GM19099 (cell line): Measurements from ENCODE around the gene ZHX3.

Experiments used
- POLR2A ChIP-seq: IDR thresholded peaks from 3 replicates; pipeline ENCODE4 v1.6.1; 2011; ENCODE audit warnings: low read depth; ENCODE audit not compliant: insufficient read length; ENCODE audit errors: extremely low read depth

Gene ZHX3

DNA sequence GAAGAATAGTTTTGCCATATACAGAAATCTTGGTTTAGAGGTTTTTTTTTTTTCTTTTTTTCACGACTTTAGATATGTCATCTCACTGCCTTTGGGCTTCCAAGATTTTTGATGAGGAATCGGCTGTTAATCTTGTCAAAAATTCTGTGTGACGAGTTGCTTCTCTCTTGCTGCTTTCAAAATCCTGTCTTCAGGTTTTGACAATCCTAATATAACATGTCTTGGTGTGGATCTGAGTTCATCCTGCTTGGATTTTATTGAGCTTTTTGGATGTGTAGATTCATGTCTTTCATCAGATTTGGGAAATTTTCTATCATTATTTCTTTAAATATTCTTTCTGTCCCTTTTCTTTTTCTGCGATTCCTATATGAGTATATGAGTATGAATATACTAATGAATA lies 119.1 kb downstream of the ZHX3 start:
- no peak for TF ChIP-seq POLR2A

DNA sequence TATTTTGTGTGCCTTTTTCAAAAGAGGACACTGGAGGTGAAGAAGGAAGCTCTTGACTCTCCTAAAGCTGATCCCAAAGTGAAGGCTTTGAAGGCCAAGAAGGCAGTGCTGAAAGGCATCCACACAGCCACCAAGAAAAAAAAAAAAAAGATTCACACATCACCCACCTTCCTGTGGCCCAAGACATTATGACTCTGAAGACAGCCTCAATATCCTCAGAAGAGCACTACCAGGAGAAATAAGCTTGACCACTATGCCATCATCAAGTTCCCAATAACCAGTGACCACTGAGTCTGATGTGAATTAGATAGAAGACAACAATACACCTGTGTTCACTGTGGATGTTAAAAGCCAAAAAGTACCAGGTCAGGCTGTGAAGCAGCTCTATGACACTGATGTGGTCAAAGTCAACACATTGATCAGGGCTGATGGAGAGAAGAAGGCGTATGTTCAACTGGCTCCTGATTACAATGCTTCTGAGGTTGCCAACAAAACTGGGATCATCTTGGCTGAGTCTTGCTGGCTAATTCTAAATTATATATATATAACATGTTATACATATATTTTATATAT lies 120.8 kb downstream of the ZHX3 start:
- no peak for TF ChIP-seq POLR2A

DNA sequence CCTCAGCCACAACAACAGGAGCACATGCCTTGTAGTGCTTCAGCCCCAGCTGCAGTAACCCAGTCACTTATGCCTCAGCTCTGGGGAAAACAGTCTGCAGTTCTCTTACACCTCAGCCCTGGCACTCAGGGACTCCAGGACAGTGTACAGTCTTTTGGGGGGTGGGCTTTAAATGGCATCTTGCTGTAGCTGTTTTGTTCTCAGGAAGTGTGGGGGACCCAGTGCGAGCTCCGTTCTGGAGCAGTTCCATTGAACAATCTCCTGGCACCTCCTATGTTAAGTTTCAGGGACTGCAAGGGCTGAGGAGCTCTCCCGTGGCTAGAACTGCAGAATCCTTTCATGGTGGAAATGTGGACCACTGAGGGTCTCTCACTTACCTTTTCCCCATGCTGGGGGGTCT lies 125.0 kb downstream of the ZHX3 start:
- no peak for TF ChIP-seq POLR2A

DNA sequence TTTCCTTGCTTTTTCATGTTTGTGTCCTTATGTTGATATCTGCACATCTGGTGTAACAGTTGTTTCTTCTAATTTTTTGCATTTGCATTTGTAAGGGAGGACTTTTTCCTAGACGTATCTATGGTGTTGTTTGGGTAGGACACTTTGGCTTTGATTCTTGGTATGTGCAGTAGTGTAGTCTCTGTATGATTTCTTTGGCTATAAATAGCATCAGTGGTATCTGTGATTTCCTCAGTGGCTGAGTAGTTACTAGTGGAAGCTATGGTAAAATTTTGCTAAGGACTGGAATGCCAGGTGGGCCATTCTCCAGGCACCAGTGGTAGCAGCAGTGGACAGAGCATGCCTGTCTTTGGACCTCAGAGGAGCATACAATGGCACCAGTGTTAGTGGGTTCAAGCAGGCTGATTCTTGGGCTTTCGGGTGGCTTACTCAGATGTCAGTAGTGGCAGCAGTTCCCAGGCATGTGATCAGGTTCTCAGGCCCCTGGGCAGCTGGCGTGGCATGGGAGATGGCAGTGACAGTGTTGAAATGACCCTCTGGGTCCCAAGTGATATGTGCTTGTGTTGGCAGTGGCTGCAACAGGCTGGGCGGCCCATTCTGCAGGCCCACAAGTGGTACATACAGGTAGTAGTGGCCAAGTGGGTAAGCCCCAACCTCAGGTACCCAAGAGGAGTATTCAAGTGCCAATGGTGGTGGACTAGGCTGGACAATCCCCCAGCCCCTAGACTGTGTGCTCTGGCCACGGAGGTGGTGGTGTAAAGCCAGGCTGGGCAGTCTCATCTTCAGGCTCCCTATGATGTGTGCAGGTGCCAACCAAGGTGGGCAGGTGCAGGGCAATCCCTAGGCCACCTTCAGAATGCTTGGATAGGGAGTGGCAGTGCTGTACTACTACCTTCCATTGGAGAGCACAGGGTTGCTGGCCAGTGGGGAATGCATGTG lies 125.7 kb downstream of the ZHX3 start:
- no peak for TF ChIP-seq POLR2A

DNA sequence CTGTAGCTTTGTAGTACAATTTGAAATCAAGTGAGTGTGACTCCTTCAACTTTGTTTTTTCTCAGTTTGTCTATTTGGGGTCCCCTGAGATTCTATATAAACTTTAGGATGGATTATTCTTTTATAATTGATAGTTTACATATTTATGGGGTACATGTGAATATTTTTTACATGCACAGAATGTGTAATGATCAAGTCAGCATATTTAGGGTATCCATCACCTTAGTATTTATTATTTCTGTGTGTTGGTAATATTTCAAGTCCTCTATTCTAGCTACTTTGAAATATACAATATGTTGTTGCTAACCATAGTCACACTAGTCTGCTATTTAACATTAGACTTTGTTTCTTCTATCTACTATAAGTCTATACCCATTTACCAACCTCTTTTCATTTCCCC lies 129.9 kb downstream of the ZHX3 start:
- no peak for TF ChIP-seq POLR2A

DNA sequence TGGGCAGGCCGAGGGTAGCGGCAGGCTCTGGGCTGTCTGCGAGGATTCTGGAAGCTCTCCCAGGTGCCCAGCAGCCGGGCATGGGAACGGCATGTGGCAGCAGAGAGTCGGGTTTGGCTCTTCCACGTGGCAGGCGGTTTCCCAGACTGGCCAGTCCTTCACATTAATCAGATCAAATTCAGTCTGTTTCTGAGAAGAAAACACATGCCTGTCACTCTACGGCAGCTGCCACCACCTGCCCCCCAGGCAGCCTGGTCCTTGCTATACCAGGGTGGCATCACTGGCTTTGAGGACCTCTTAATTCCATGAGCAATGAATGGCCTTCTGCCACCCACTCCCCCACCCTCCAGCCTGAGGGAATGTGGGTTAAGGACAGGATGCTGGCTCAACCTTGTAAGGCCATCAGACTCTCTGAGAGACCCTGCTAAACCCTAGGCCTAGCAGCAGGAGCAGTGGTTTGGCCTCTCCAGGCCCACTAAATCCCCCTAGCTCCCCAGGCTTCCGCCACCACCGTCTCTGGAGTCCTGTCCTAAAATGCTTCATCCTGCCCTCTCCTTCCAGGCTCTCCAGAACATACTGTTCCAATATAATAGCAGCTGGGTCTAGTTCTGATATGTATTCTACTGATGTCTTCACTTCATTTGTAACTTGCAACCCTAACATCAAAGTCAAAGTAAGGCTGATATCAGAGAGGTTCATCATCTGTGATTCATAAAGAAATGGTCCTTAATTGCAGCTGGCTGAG lies 132.3 kb downstream of the ZHX3 start:
- TF ChIP-seq POLR2A: no peak

DNA sequence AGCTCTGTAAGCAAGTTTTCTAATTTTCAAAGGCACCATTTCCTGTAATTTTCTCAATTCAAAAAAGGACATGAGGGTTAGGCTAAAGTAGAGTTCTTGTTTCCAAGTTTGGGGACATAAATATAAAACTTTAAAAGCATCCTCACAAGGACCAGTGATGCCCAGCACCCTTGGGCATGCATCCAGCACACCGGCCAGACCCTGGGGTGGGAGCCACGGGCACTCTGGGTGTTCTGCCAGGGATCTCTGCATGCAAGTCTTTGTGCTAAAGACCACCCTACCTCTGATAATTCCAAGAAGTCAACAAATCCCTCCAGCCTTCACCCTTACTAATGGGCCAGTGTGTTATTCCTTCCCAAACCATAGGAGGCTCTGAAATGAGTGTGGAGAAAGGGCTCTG lies 133.7 kb downstream of the ZHX3 start:
- TF ChIP-seq POLR2A: no peak

DNA sequence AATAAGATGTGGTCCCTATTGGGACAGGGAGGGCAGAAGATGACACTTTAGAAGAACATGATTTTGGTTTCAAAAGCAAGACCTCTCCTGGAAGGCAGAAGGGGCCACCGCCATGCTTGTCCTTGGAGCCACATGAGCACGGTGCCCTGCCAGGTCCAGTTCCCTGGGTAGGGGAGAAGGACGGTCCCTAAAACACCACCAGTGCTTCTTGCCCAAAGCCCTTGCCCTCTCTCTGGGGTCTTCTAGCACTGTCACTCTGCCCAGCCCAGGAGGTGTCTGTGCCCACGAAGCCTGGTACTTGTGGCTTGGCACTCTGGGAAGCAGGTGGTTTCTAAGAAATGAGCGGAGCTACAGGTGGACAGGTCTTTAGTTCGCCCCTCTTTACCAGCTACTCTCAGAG lies 134.1 kb downstream of the ZHX3 start:
- no peak for TF ChIP-seq POLR2A

DNA sequence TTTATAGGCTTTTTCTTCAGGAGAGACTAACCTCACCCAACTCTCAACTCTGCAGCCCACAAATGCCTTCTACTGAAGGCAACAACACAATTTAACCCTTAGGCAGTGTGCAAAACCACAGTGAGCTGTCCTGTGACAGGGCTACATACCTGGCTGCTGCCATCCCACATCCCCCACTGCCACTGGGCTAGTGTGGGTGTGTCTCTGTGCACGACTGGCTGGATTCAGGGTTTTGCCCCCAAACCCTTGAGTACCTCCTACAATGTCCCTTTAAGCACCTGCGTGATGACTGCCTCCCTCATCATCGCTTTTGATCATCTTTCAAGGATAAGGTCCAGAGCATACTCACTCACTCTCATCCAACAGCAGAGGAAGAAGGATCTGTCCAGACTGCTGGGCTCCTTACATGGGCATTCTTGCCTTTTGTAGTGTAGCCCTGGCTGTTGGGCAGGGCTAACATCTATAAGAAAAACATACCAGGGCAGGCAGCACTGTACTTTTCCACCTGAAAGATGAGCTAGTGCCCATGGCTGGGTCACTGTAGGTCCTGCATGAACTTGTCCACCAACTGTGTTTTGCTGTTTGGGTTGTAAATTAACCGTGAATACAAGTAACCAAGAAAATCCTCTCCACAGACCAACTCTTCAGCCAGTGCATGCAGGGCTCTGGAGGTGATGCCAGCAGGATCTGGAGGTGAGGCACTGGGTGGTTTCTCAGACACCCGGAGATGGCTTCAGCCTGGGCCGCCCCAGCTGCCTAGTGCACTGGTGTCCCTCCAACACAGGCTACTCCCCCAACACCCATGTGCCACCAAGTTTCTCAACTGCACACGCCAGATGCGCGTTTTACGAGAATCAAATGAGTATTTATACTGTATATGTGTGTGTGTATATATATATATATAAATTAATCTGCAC lies 135.0 kb downstream of the ZHX3 start:
- no peak for TF ChIP-seq POLR2A

DNA sequence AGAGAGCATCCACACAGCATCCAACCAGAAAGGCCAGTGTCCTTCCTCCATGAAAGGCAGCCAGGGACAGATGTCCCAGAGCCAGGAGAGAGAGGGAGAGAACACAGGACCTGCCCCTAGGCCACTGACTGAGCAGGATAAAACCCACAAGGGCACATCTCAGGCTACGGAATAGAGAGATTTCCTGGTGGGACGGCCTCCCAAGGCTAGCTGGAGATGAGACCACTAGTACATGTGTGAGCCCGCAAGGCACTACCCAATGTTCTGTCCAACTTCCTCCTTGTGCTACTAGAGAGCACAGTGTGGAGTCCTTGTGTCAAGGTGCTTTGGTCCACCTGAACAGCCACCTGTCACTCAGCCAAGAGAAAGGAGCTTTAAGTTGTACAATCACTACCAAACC lies 136.0 kb downstream of the ZHX3 start:
- no peak for TF ChIP-seq POLR2A

DNA sequence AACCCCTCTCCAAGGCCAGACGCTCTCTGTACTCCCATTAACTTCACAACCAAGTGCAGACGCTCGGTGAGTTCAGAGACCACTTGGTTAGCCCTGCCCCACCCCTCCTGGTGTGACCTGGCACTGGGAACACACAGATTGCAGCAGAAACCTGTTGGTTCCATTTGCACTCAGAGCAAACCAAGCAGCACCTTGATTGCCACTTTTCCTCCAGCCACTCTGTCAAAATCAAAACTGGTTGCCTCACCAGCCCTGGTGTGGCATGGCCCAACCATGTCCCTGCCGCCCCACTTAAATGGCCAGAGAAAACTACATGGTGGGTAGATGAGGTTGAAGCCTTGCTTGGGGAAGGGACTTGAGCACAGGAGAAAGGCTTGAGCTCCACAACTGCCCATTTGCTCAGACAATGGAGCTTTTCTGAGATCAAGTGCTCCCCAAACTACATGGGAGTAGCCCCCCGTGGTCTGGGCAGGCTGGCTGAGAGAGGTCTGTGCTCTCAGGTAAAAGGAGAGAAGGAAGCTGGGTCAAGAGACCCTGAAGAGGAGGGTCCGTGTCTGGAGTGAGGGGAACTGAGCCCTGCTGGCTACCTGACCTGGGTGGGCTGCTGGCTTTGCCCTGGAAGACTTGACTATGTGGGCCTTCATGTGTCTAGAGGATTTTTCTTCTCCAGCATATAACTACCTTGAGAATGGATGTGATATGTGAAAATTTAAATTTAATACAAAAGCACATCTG lies 136.8 kb downstream of the ZHX3 start:
- TF ChIP-seq POLR2A: no peak

DNA sequence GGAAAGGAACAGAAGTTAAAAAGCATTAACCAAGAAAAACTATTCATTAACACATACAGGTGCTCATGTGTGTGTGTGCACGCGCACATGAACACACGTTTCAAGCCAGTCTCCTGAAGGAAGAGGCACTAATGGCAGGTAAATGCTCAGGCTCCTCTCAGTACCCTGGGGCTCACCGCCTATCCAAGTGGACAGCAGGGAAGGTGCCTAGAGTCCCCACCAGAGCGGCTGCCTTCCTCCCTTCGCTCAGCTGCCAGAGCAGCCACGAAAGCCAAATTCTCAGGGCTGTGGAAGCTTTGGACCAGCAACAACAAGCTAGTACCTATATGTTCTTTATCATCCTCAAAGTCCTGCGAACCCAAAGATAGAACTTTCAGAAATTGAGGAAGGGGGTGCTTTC lies 137.6 kb downstream of the ZHX3 start:
- no peak for TF ChIP-seq POLR2A

DNA sequence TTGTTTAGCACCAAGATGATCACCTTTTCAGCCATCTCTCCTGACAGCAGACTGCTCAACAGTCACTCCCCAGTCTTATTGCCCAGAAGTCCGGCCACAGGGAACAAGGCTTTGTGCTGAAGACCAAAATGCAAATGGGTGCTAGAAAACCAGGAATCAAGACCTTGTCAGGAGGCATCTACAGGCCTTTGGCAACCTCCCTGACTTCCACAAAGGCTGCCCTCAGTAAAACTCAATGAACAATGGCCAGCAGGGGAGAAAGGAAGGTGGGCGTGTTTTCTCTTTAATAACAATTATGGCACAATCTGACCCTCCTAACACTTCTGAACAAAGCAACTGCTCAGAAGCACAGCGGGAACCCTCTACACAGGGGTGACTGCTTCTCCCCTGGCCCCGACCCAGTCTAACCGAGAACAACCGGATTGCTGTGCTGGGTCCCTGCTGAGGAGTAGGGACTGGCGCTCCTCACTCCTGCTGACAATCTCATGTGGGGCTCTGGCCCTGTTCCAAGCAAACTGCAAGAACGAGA lies 138.6 kb downstream of the ZHX3 start:
- no peak for TF ChIP-seq POLR2A

DNA sequence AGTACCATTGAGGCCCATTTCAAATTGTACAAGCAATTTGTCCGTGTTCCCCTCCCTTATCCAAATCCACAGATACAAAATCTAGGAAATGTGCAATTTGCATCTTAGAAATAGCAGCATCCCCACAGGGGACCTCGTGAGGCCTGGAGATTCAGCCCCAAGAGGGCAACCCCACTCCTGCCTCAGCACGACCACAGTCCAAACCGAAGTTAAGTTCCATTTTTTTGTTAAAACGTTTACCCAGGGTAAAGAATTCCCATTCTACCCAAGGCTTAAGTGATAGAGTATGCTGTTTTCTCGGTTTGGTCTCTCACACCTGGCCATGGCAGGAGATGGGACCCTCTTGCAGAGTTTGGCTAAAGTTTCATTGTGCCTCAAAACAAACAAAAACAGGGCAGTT lies 139.0 kb downstream of the ZHX3 start:
- no peak for TF ChIP-seq POLR2A
